ENCODE measurements around the gene DCTN3. TPM values are rescaled to one million over a fixed set of nuclear protein-coding genes. Genes with fewer than 3 reads are reported as not detected.

Gene DCTN3
- total RNA-seq, 1 donor from 2014 or later, result 105 TPM

- no peak overlapping the region for H3K4me3 Mint-ChIP-seq (ENCODE audit: unreplicated experiment)
- no peaks in the 10 kb centered on the region for H3K36me3 Mint-ChIP-seq (ENCODE audit: unreplicated experiment)
- no peak for DNase-seq (ENCODE audit: extremely low spot score, unreplicated experiment)
- H3K27ac Mint-ChIP-seq (ENCODE audit: unreplicated experiment), result no peak overlapping the region
- TF ChIP-seq CTCF (IDR thresholded peaks at IDR 0.05), result no peak
- peaks cover 10% of the 10 kb centered on the region for H3K4me1 Mint-ChIP-seq (ENCODE audit: unreplicated experiment)
- no peaks in the 10 kb centered on the region for H3K9me3 Mint-ChIP-seq (ENCODE audit: unreplicated experiment)
- H3K27me3 Mint-ChIP-seq (ENCODE audit: unreplicated experiment), result peaks cover 49% of the 10 kb centered on the region
Measured at GRCh38 chr9:34575862-34576596, 44.3 kb downstream of the DCTN3 start.

- Mint-ChIP-seq H3K27ac (ENCODE audit: unreplicated experiment) (no peak overlapping the region), H3K4me1 (ENCODE audit: unreplicated experiment) (peaks cover 10% of the 10 kb centered on the region), H3K9me3 (ENCODE audit: unreplicated experiment) (no peaks in the 10 kb centered on the region), H3K27me3 (ENCODE audit: unreplicated experiment) (peaks cover 41% of the 10 kb centered on the region), H3K4me3 (ENCODE audit: unreplicated experiment) (no peak overlapping the region), H3K36me3 (ENCODE audit: unreplicated experiment) (no peaks in the 10 kb centered on the region)
- no peak for TF ChIP-seq CTCF (IDR thresholded peaks at IDR 0.05)
- no peak for DNase-seq (ENCODE audit: extremely low spot score, unreplicated experiment)
Measured at GRCh38 chr9:34575241-34575640, 45.1 kb downstream of the DCTN3 start.

- H3K36me3 Mint-ChIP-seq (ENCODE audit: unreplicated experiment), result no peaks in the 10 kb centered on the region
- no peak for DNase-seq (ENCODE audit: extremely low spot score, unreplicated experiment)
- H3K27me3 Mint-ChIP-seq (ENCODE audit: unreplicated experiment), result peaks cover 41% of the 10 kb centered on the region
- H3K4me1 Mint-ChIP-seq (ENCODE audit: unreplicated experiment), result peaks cover 10% of the 10 kb centered on the region
- TF ChIP-seq CTCF (IDR thresholded peaks at IDR 0.05), result no peak
- no peaks in the 10 kb centered on the region for H3K9me3 Mint-ChIP-seq (ENCODE audit: unreplicated experiment)
- no peak overlapping the region for H3K4me3 Mint-ChIP-seq (ENCODE audit: unreplicated experiment)
- no peak overlapping the region for H3K27ac Mint-ChIP-seq (ENCODE audit: unreplicated experiment)
Measured at GRCh38 chr9:34574571-34574970, 45.7 kb downstream of the DCTN3 start.

- peaks cover 38% of the 10 kb centered on the region for H3K27me3 Mint-ChIP-seq (ENCODE audit: unreplicated experiment)
Measured at GRCh38 chr9:34573599-34574325, 46.5 kb downstream of the DCTN3 start.

More at GRCh38 chr9:34573599-34574325, 46.5 kb downstream of the DCTN3 start:
- Mint-ChIP-seq H3K36me3 (ENCODE audit: unreplicated experiment) (no peaks in the 10 kb centered on the region), H3K4me1 (ENCODE audit: unreplicated experiment) (peaks cover 7% of the 10 kb centered on the region), H3K4me3 (ENCODE audit: unreplicated experiment) (no peak overlapping the region), H3K27ac (ENCODE audit: unreplicated experiment) (no peak overlapping the region), H3K9me3 (ENCODE audit: unreplicated experiment) (no peaks in the 10 kb centered on the region)
- TF ChIP-seq CTCF (IDR thresholded peaks at IDR 0.05), result no peak
- DNase-seq (ENCODE audit: extremely low spot score, unreplicated experiment), result no peak
